Stimulated activated CD4-positive, alpha-beta T cell treated with anti-CD3 and anti-CD28 coated beads, Interleukin-12 subunit alpha, Interleukin-12 subunit beta, amount 100 ng/mL, for 24 hours (primary cell): ENCODE results near the gene GNAZ.
"Not testable (repeated sequence)": the region's sequence is repeated elsewhere in the genome, so short reads cannot be mapped to it uniquely, and the experiment has no call there.

ENCODE experiments used
- DNase-seq, 2 experiments: peaks; one replicate each; pipeline ENCODE4 v3.0.0-alpha.2; 2020; ENCODE audit warnings: low read depth in 2 of 2

GNAZ gene

DNA sequence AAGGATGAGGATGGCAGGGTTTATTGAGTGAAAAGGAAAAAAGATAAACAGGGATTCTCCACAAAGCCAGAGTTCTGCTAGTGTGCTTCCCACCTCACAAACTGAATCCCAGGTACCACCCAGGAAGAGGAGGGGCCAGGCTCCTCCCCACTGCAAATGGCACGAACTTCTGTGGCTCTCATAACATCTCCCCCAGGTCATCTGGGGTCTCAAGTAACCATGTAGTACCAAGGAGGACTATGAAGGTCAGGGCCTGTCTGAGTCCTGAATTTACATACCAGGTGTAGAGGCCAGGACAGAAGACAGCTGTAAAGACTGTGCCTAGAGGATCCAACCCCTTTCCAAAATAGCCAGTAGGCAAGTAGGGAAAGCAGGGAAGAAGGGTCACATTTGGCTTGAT lies 25.7 kb upstream of the GNAZ start:
- DNase-seq = no peak

GRCh38 chr22:23045461-23045860 lies 24.9 kb upstream of the GNAZ start:
- no peak for DNase-seq

- no peak for DNase-seq
These were observed 23.1 kb upstream of the GNAZ start for GRCh38 chr22:23047265-23047664.

- no peak for DNase-seq
These were observed 22.6 kb upstream of the GNAZ start for GRCh38 chr22:23047742-23048141.

- not testable (repeated sequence) for DNase-seq
These were observed 19.8 kb upstream of the GNAZ start for GRCh38 chr22:23050546-23050945.

DNA sequence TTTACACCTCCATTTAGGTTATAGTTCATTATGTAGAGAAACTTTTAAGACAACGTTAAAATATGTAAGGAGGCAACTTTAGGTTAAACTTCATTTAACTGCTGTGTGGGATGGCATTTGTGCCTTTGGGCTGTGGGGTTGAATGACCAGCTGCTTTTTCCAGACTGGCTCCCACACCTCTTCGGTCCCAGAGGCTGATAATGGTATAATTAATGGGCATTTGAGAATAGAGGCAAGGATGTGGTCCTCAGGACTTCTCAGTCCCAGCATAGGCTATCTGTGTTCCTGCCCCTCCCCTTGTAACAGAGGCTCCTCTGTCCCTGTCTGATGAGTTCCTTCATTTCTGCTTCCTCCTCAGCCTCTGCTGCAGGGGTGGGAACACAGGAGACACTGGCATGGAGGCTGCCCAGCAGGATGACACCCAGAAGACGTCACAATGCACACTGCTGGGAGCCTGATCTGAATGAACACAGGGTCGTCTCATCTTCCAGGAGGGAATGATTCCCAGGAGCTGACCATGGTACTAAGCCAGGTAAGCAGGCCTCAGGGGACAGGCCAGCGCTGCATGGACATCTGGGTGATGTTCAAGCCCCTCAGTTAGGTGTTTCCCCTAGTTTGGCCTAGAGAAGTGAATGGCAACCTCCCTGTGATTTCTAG lies 17.1 kb upstream of the GNAZ start:
- DNase-seq = no peak

DNA sequence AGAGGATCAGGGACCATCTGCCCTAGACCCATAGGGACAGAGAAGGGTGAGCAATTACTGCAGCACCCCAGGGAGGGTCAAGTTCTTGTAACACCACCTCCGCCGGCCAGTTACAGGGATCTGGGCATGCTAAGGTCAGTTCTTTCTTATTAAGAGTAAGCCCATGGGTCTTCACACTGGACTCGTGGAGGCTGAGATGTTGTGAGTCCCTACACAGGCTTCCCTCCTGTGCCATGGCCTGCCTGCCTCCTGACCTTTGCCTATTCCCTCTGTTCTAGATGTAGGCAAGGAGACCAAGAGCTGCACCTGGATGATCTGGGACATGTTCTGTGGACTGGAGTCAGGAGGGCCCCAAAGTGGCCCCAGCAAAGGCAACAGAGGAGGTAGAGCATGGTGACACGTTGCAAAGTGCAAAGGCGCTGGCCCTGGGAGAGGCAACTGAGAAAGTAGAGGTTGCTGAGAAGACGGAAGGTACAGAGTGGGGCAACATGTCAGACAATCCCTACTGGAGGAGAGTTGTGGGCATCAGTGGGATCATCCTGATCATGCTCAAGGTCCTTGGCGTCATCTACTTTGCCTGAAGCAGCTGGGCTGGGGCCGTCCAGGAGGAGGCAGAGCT lies 16.3 kb upstream of the GNAZ start:
- no peak for DNase-seq

DNA sequence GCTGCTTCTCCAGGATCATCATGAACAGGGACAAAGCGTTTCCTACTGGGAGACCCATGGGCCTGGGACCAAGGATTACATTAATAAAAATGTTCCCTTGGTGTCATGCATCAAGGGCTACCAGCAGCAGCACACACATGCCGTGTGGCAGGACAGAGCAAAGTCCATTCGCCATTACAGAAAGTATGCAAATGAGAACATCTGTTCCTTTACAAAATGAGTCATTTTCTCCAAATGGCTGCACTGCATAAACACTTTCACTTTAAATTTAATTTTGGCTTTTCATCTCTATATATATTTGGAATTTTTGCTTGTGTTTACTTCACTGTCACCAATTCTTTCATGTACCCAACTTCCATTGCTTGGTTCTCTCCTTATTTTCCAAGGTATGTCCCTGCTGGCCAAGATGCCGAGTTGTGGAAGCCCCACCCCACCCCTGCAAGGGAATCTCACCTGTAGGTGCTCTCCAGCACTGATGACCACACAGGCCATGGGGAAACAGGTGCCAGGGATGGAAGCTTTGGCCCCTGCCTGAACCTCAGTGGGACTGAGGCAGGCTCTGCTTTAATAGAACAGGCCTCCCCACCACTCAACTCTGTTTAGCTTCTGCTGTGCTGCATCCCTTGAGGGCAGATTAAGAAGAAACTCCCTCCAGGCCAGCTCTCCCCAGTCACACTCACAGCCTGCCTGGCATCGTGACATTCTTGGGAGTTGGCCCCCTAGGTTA lies 15.6 kb upstream of the GNAZ start:
- DNase-seq = no peak

GRCh38 chr22:23055449-23056179 lies 14.7 kb upstream of the GNAZ start:
- DNase-seq = no peak

DNA sequence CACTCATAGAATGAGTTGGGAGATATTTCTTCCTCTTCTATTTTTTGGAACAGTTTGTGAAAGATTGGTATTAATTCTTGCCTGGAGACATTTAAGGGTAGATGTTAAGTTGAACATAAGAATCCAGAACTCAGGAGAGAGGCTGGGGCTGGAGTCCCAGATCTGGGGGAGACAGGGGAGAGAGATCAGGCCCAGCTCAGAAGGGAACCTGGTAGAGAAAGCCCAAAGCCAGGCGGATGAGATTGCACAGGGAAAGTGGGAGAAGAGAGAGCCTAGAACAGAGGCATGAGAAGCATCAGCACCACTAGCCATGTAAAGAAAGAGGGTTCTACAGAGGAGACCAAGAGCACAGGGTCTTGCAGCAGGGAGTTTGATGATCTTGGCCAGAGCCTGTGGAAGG lies 13.0 kb upstream of the GNAZ start:
- no peak for DNase-seq

GRCh38 chr22:23058063-23058462 lies 12.3 kb upstream of the GNAZ start:
- no peak for DNase-seq

GRCh38 chr22:23058481-23059283 lies 11.6 kb upstream of the GNAZ start:
- no peak for DNase-seq

DNA sequence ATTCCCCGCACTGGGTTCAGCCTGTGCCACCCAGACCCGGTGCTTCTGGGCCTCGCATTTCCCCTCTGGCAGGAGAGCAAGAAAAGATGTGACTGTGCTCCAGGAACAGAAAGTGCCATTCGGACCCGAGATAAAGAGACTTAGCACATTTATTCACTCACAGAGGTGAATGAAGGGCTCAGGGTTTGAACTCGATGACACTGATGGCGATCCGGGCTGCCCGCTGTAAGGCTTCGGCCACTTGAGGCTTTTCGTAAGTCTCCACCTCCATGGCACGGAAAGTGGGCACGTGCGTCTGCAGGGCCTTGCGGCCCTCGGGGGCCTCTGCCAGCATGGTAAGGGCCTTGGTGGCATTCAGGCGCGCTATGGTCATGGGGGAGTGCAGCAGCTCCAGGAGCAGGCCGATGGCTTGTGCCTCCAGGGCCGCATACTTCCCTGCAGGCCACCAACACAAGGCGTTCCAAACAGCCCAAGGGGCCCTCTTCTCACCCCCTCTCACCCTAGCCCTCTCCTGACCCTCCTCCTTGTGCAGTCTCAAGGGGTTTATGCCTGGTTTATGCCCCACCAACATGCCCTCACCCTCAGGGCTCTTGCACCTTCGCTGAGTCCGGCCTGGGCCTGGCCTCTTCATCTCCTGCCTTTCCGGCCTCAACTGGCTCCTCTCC lies 10.9 kb upstream of the GNAZ start:
- no peak for DNase-seq

DNA sequence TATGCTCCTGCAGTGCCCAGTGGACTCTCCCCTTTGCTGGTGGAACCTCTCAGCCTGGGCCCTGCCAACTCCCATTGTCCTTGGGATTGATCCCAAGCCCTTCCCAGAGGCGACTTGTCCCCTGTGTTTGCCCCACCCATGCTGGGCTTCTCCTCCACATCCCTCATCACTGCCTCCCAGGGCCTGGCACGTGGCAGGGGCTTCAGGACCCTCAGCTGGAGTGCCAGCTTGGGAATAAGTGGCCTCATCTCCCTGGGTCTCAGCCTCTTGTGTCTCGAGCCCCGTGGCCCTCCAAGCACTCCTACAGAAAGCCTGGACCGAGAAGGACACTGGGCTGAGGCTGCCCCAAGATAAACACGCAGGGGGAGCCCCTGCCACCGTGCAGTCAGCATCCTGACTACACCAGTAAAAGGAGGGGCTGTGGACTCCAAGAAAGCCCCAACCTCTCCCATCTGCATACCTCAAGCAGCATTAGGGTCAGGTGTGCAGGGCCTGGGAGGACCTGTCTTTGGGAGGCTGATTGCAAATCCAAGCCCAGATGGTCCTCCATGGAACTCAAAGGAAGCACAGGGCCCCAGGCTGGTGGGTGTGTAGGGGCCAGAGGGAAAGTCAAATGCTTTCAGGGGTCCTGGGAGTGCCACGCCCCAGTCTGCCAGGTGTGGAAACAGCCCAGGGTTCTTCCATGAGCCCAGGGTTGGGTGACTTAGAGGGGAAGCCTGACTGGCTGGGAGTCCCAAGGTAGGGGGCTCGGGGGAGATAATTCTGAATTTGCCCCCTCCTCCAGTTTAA lies 9.5 kb upstream of the GNAZ start:
- DNase-seq = no peak

- DNase-seq = no peak
These were observed 8.6 kb upstream of the GNAZ start for GRCh38 chr22:23061471-23062280.

GRCh38 chr22:23062616-23063538 lies 7.4 kb upstream of the GNAZ start:
- no peak for DNase-seq

GRCh38 chr22:23063539-23064380 lies 6.6 kb upstream of the GNAZ start:
- DNase-seq = no peak
